GM12878 (cell line): ENCODE data around the gene MED25. TPM values are rescaled to one million over a fixed set of nuclear protein-coding genes. Genes with fewer than 3 reads are reported as not detected.
A peak's percentile ranks its signal among the peaks of the same experiment; 100 is the strongest.

ENCODE experiments used
- BACH1 ChIP-seq: fragments of 450-650 bp; IDR thresholded peaks from 2 replicates; pipeline ENCODE4 v1.6.1; 2017; ENCODE audit warnings: mild to moderate bottlenecking, borderline replicate concordance
- CBFB ChIP-seq: IDR thresholded peaks from 2 replicates; pipeline ENCODE4 v1.6.1; 2016; ENCODE audit warnings: antibody characterized with exemption, low read depth
- CREM ChIP-seq: IDR thresholded peaks from 2 replicates; pipeline ENCODE4 v1.6.1; 2014; ENCODE audit warnings: antibody characterized with exemption, low read depth
- EGR1 ChIP-seq, 2 experiments: IDR thresholded peaks; 1 replicate in 1 of 2; 2 replicates in 1 of 2; pipeline ENCODE4 v1.6.1; 2011 to 2012; ENCODE audit warnings: low read depth in 2 of 2, low read length in 2 of 2, borderline replicate concordance in 1 of 2, mild to moderate bottlenecking in 1 of 2, moderate library complexity in 1 of 2
- FOS ChIP-seq: IDR thresholded peaks from 3 replicates; pipeline ENCODE4 v1.6.1; 2011; ENCODE audit warnings: borderline replicate concordance; ENCODE audit not compliant: insufficient read length; ENCODE audit errors: extremely low read depth
- GATAD2B ChIP-seq: fragments of 450-650 bp; conservative IDR thresholded peaks from 2 replicates; pipeline ENCODE4 v1.6.1; 2017; ENCODE audit warnings: low read depth, mild to moderate bottlenecking, moderate library complexity
- HCFC1 ChIP-seq: fragments of 150-350 bp; IDR thresholded peaks from 2 replicates; pipeline ENCODE4 v1.6.1; 2014; ENCODE audit warnings: low read length
- MAX ChIP-seq: IDR thresholded peaks from 2 replicates; pipeline ENCODE4 v1.6.1; 2012; ENCODE audit warnings: low read depth, low read length, improper control_type of control experiment
- NKRF ChIP-seq: fragments of 450-650 bp; conservative IDR thresholded peaks from 2 replicates; pipeline ENCODE4 v1.6.1; 2017; ENCODE audit warnings: mild to moderate bottlenecking, moderate library complexity
- POLR2AphosphoS5 ChIP-seq: IDR thresholded peaks from 2 replicates; pipeline ENCODE4 v1.6.1; 2011; ENCODE audit warnings: mild to moderate bottlenecking, low read length, inconsistent platforms
- RFX5 ChIP-seq: IDR thresholded peaks from 2 replicates; pipeline ENCODE4 v1.6.1; 2011; ENCODE audit warnings: low read depth, low read length, improper control_type of control experiment
- SIN3A ChIP-seq: IDR thresholded peaks from 2 replicates; pipeline ENCODE4 v1.6.1; 2012; ENCODE audit warnings: low read depth, low read length, improper control_type of control experiment
- SMAD5 ChIP-seq: IDR thresholded peaks from 2 replicates; pipeline ENCODE4 v1.6.1; 2016; ENCODE audit warnings: antibody characterized with exemption, low read depth
- SRF ChIP-seq, 2 experiments: IDR thresholded peaks; 2 replicates each; pipeline ENCODE4 v1.6.1; 2011; ENCODE audit warnings: low read depth in 2 of 2, low read length in 2 of 2, mild to moderate bottlenecking in 1 of 2, moderate library complexity in 1 of 2
- TAF1 ChIP-seq: IDR thresholded peaks from 2 replicates; pipeline ENCODE4 v1.6.1; 2011; ENCODE audit warnings: mild to moderate bottlenecking, low read depth, low read length, borderline replicate concordance
- TBL1XR1 ChIP-seq: IDR thresholded peaks from 2 replicates; pipeline ENCODE4 v1.6.1; 2012; ENCODE audit warnings: low read depth, low read length, improper control_type of control experiment
- ZBED1 ChIP-seq: IDR thresholded peaks from 2 replicates; pipeline ENCODE4 v1.6.1; 2016; ENCODE audit warnings: borderline replicate concordance
- ZNF622 ChIP-seq: fragments of 450-650 bp; IDR thresholded peaks from 2 replicates; pipeline ENCODE4 v1.6.1; 2017; ENCODE audit warnings: mild to moderate bottlenecking, inconsistent platforms
- ZNF687 ChIP-seq: fragments of 450-650 bp; IDR thresholded peaks from 2 replicates; pipeline ENCODE4 v1.6.1; 2017; ENCODE audit warnings: mild to moderate bottlenecking, moderate library complexity
- polyA plus RNA-seq, 11 experiments: library from polyadenylated mRNA; depleted of rRNA in 4 of 11; unstranded in 6 of 11; stranded (reverse) in 5 of 11; fragments of >200 nt; fragmentation: Nextera tagmentation in 4 of 11; fragmentation: Illumina TruSeq in 1 of 11; extraction: Ambion mirVana in 4 of 11; extraction: Trizol in 1 of 11; gene quantifications; 1 replicate in 1 of 11; 2 replicates in 10 of 11; pipeline versions ENCODE4 v1.2.1 to v1.2.3, GENCODE V29; 2011 to 2016; ENCODE audit warnings: inconsistent platforms in 2 of 11, missing spikeins in 2 of 11, low read depth in 1 of 11
- total RNA-seq, 4 experiments: library from RNA; depleted of rRNA in 3 of 4; stranded (reverse); fragments of >200 nt in 3 of 4; fragmentation: Illumina TruSeq in 1 of 4; extraction: Trizol in 1 of 4; gene quantifications; 2 replicates each; pipeline versions ENCODE4 v1.2.1 to v1.2.3, GENCODE V29; 2013 to 2021

The MED25 gene
- total and polyA plus RNA-seq, 10 of the 15 experiments (the other 5 are each of a cell fraction or from before 2014, with no cell fraction given): 3.5 to 53.9 (median 17.1) TPM

GRCh38 chr19:49869484-49870308, 51.6 kb downstream of the MED25 start (continued):
- TF ChIP-seq FOS (peak; percentile 58), CBFB (no peak), TBL1XR1 (no peak), ZNF622 (no peak), SMAD5 (0 out of 2 replicates have a peak, but pooled peaks have one; percentile 22), ZBED1 (no peak; the same call in 1 of the 2 replicates), SIN3A (0 out of 2 replicates have a peak, but pooled peaks have one; percentile 38), NKRF (0 out of 2 replicates have a peak, but pooled peaks have one; percentile 37), GATAD2B (peak; percentile 86; the same call in 1 of the 2 replicates), BACH1 (peak; percentile 79; the same call in 1 of the 2 replicates), RFX5 (peak; percentile 100), CREM (peak; percentile 84), MAX (peak; percentile 37; the same call in 1 of the 2 replicates), TAF1 (peak; percentile 56; the same call in 1 of the 2 replicates), ZNF687 (peak; percentile 68), SRF (IDR thresholded peaks at IDR 0.05; ENCODE audit: low read depth in 2 of 2, low read length in 2 of 2) (peak in 1 of 2 experiments; percentile 59; a peak in 2 of 4 replicates), POLR2AphosphoS5 (peak; percentile 46), HCFC1 (peak; percentile 48), EGR1 (IDR thresholded peaks at IDR 0.05; ENCODE audit: borderline replicate concordance in 1 of 2, low read depth in 2 of 2, low read length in 2 of 2) (peak in 1 of 2 experiments; percentile 62; a peak in 1 of 3 replicates)
